CD4-positive, alpha-beta memory T cell (primary cell): ENCODE measurements around the gene GDPD2. TPM values are rescaled to one million over a fixed set of nuclear protein-coding genes. Genes with fewer than 3 reads are reported as not detected.

Experiments
- CTCF ChIA-PET: fragments of 350-600 bp; sonication (Branson Sonifier 250); formaldehyde crosslinking; loops from one replicate; lab custom pipeline; 2021; ENCODE audit warnings: inconsistent platforms; ENCODE audit not compliant: partially characterized antibody; lab: Charles Lee
- POLR2A ChIA-PET: fragments of 350-600 bp; sonication (Branson Sonifier 250); formaldehyde crosslinking; loops from one replicate; lab custom pipeline; 2021; ENCODE audit not compliant: partially characterized antibody; lab: Charles Lee
- DNase-seq, 5 donors: peaks; one replicate each; pipeline versions ENCODE4 v3.0.0 to v3.0.0-alpha.2; 2020 to 2022; ENCODE audit warnings: mixed read lengths in 1 of 5
- H3K27ac ChIP-seq: one replicate; pipeline ENCODE4 v1.7.0; 2013; ENCODE audit warnings: low read depth, low read length
- H3K27me3 ChIP-seq: 2 replicates; pipeline ENCODE4 v1.7.0; 2013; ENCODE audit warnings: mild to moderate bottlenecking, low read length, moderate library complexity; ENCODE audit not compliant: insufficient read depth
- H3K36me3 ChIP-seq: 2 replicates; pipeline ENCODE4 v1.7.0; 2013; ENCODE audit warnings: mild to moderate bottlenecking, low read length, moderate library complexity; ENCODE audit not compliant: insufficient read depth
- H3K4me1 ChIP-seq: 2 replicates; pipeline ENCODE4 v1.7.0; 2013; ENCODE audit warnings: mild to moderate bottlenecking, low read length, moderate library complexity; ENCODE audit not compliant: insufficient read depth
- H3K4me3 ChIP-seq, 2 donors: one replicate each; pipeline ENCODE4 v1.7.0; 2013; ENCODE audit warnings: low read length in 2 of 2, mild to moderate bottlenecking in 1 of 2
- H3K9me3 ChIP-seq, 2 donors: one replicate each; pipeline ENCODE4 v1.7.0; 2013; ENCODE audit warnings: low read length in 2 of 2, control low read depth in 1 of 2; ENCODE audit not compliant: control insufficient read depth in 1 of 2
- H3K27ac Mint-ChIP-seq, 7 donors: one replicate each; pipeline ENCODE4 v1.8.0; 2020 to 2021; ENCODE audit warnings: mixed read lengths in 7 of 7, mild to moderate bottlenecking in 6 of 7, inconsistent platforms in 3 of 7, moderate library complexity in 3 of 7
- H3K27me3 Mint-ChIP-seq, 2 donors: one replicate each; pipeline ENCODE4 v1.8.0; 2020 to 2021; ENCODE audit warnings: mixed read lengths in 2 of 2
- H3K36me3 Mint-ChIP-seq, 2 donors: one replicate each; pipeline ENCODE4 v1.8.0; 2020 to 2021; ENCODE audit warnings: mixed read lengths in 2 of 2, inconsistent platforms in 1 of 2, mild to moderate bottlenecking in 1 of 2
- H3K4me1 Mint-ChIP-seq, 4 donors: one replicate each; pipeline ENCODE4 v1.8.0; 2020 to 2021; ENCODE audit warnings: mixed read lengths in 4 of 4, mild to moderate bottlenecking in 1 of 4
- H3K4me3 Mint-ChIP-seq, 8 donors: one replicate each; pipeline ENCODE4 v1.8.0; 2020 to 2021; ENCODE audit warnings: mixed read lengths in 8 of 8, mild to moderate bottlenecking in 7 of 8, moderate library complexity in 6 of 8, inconsistent platforms in 3 of 8
- H3K9me3 Mint-ChIP-seq, 8 donors: one replicate each; pipeline ENCODE4 v1.8.0; 2020 to 2021; ENCODE audit warnings: mixed read lengths in 8 of 8, mild to moderate bottlenecking in 5 of 8, inconsistent platforms in 3 of 8, moderate library complexity in 1 of 8
- intact Hi-C: fragments of 100-400 bp; cut with micrococcal nuclease; formaldehyde crosslinking; loops from one replicate; pipeline ENCODE4 v1.15.1; 2023
- polyA plus RNA-seq, 2 donors: library from polyadenylated mRNA; unstranded; fragments of 300-500 nt; fragmentation: Illumina TruSeq; gene quantifications; one replicate each; pipeline ENCODE4 v1.2.3, GENCODE V29; 2021
- total RNA-seq, 2 experiments: library from RNA; stranded (reverse); gene quantifications; one replicate each; pipeline ENCODE4 v1.2.3, GENCODE V29; 2021

The GDPD2 gene
- total and polyA plus RNA-seq, 4 experiments from 2014 or later: not detected

DNA sequence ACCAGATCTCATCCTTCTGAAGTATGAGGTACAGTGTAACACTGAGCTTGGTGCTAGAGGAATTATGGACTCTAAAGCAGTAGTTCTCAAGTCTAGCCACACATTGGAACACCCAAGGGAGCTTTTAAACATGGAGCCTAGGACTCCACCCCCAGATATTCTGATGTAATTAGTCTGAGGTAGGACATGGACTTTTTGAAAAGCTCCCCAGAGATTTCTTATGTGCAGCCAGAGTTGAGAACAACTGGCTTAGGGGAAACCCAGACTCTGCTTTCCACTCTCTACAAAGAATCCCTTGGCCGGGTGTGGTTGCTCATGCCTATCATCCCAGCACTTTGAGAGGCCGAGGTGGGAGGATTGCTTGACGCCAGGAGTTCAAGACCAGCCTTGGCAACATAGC lies 11.6 kb upstream of the GDPD2 start:
- Mint-ChIP-seq H3K36me3 (no peaks in the 10 kb centered on the region), H3K4me3 (no peak overlapping the region), H3K27me3 (no peaks in the 10 kb centered on the region), H3K27ac (no peak overlapping the region), H3K4me1 (no peaks in the 10 kb centered on the region), H3K9me3 (no peaks in the 10 kb centered on the region)
- intact Hi-C loops: no loop called here
- Histone ChIP-seq H3K4me1 (no peaks in the 10 kb centered on the region), H3K4me3 (no peak overlapping the region), H3K27me3 (no peaks in the 10 kb centered on the region), H3K9me3 (no peaks in the 10 kb centered on the region), H3K27ac (no peak overlapping the region), H3K36me3 (no peaks in the 10 kb centered on the region)
- POLR2A ChIA-PET: no interaction called here
- DNase-seq: no peak
- CTCF ChIA-PET: no interaction called here

DNA sequence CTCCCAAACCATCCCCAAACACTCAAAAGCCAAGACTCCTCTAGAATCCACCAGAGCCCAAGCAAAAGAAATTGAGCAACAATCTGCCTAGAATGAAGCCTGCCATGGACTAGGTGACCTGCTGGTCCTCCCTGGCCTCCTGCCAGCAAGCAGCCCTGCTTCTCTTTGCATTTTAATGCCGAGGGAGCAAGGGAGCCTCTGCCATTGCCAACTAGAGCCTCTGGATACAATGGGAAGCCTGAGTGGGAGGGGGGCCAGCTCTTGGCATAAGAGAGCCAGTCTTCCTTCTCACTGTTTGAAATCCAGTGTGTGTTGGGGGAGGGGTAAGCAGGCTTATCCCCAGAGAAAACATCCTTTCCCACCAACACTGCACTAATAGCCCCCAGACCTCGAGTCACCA lies 1.5 kb upstream of the GDPD2 start:
- H3K36me3 ChIP-seq: no peaks in the 10 kb centered on the region
- H3K27me3 ChIP-seq: no peaks in the 10 kb centered on the region
- no peak overlapping the region for H3K27ac ChIP-seq
- no peak for DNase-seq
- H3K4me3 ChIP-seq: no peak overlapping the region
- no peaks in the 10 kb centered on the region for H3K4me1 ChIP-seq
- Mint-ChIP-seq H3K27ac (no peak overlapping the region), H3K27me3 (no peaks in the 10 kb centered on the region), H3K36me3 (no peaks in the 10 kb centered on the region), H3K4me1 (no peaks in the 10 kb centered on the region), H3K4me3 (no peak overlapping the region), H3K9me3 (no peaks in the 10 kb centered on the region)
- ChIA-PET CTCF (no interaction called here), POLR2A (no interaction called here)
- no peaks in the 10 kb centered on the region for H3K9me3 ChIP-seq
- intact Hi-C loops: no loop called here

DNA sequence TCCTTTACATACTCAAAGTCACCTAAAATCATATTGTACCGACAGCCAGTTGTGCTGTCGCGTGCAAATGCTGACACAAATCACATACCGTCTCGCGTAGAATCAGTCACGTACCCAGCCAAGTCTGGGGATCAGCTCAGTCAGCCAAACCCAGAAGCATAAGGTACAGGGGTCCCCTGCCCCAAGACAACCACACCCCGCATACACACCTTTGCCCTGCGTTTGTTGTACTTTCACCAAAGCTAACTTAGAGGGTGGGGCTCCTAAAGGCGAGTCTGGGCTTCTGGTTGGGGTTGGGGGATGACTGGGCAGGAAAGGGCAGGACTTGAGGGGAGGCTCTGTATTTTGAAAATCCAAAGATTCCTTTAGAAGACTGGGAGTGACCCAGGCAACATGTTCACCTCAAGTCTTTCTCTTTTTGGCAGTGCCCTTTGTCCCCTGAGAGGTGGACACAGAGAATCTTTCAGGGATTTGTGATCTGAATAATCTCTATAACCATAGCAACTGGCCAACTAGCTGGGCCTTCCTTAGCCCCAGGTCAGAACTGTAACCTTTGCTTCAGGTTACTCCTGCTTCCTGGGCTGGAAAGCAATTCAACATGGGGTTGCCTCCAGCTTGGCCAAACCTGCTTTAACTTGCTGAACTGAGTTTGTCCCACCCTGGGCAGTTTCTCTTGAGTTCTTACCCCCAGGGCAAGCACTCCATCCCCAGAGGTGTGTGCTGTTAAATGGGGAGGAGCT lies 992 bp downstream of the GDPD2 start:
- H3K4me1 ChIP-seq: no peaks in the 10 kb centered on the region
- no peaks in the 10 kb centered on the region for H3K36me3 Mint-ChIP-seq
- no peaks in the 10 kb centered on the region for H3K9me3 Mint-ChIP-seq
- ChIA-PET POLR2A (no interaction called here), CTCF (interaction anchor here (0.8 kb wide), 1 partner anchor 10 kb away, joined by 3 read pairs; no protein-coding TSS in a partner anchor)
- no peak overlapping the region for H3K27ac ChIP-seq
- H3K9me3 ChIP-seq: no peaks in the 10 kb centered on the region
- H3K27me3 ChIP-seq: no peaks in the 10 kb centered on the region
- H3K4me3 ChIP-seq: no peak overlapping the region
- H3K36me3 ChIP-seq: no peaks in the 10 kb centered on the region
- intact Hi-C loops: no loop called here
- H3K27ac Mint-ChIP-seq: no peak overlapping the region
- H3K4me1 Mint-ChIP-seq: no peaks in the 10 kb centered on the region
- peaks cover 0 to 2% of the 10 kb centered on the region in 2 donors for H3K27me3 Mint-ChIP-seq
- H3K4me3 Mint-ChIP-seq: no peak overlapping the region
- no peak for DNase-seq

DNA sequence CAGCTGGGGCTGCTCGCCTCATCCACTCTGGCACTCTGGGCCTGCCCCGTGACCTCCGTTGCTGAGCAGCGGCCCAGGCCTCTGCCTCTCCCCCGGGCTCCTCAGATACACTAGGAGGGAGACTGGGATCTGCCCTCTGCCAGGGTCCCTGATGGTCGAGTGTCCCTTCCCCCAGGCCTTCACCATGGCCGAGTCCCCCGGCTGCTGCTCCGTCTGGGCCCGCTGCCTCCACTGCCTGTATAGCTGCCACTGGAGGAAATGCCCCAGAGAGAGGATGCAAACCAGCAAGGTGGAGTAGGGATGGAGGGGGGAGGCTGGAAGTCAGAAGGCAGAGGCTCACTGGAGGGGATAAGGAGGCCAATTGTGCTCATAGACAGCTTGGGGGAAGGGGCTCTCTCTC lies 1.7 kb downstream of the GDPD2 start:
- no peak overlapping the region for H3K27ac ChIP-seq
- no peaks in the 10 kb centered on the region for H3K36me3 ChIP-seq
- no peaks in the 10 kb centered on the region for H3K4me1 Mint-ChIP-seq
- no peak overlapping the region for H3K27ac Mint-ChIP-seq
- CTCF ChIA-PET: no interaction called here
- no peaks in the 10 kb centered on the region for H3K27me3 ChIP-seq
- intact Hi-C loops: no loop called here
- no peaks in the 10 kb centered on the region for H3K4me1 ChIP-seq
- no peak overlapping the region for H3K4me3 Mint-ChIP-seq
- H3K9me3 Mint-ChIP-seq: no peaks in the 10 kb centered on the region
- POLR2A ChIA-PET: no interaction called here
- no peaks in the 10 kb centered on the region for H3K9me3 ChIP-seq
- DNase-seq: no peak
- H3K36me3 Mint-ChIP-seq: no peaks in the 10 kb centered on the region
- H3K4me3 ChIP-seq: no peak overlapping the region
- peaks cover 0 to 2% of the 10 kb centered on the region in 2 donors for H3K27me3 Mint-ChIP-seq

DNA sequence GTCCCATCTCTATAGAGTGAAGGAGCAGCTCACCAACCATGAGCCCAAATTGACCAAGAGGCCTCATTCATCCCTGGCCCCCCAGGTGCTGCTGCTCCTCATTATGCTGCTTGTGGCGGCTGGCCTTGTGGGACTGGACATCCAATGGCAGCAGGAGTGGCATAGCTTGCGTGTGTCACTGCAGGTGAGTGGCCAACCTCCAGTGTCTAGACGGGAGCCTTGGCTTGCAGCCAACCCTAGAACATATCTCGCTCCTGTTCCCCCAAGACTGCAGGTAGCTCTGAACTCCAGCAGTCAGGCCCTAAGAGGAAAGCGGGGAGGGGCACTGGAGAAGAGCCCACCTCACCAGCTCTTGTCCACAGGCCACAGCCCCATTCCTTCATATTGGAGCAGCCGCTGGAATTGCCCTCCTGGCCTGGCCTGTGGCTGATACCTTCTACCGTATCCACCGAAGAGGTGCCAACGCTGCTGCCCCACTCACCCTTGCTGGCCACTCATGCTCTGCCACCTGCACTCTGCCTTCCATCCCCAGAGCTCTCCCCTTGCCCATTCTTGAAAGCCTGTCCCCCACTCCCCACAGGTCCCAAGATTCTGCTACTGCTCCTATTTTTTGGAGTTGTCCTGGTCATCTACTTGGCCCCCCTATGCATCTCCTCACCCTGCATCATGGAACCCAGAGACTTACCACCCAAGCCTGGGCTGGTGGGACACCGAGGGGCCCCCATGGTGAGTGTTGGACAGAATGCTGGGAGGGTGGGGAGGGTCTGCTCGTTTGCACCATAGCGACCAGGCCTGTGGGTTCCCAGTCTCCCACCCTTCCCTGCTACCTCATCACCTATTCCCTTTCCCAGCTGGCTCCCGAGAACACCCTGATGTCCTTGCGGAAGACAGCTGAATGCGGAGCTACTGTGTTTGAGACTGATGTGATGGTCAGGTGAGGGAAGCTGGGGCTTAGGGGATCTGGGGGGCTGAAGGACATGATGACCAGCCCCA lies 3.5 kb downstream of the GDPD2 start:
- H3K4me3 Mint-ChIP-seq: no peak overlapping the region
- Histone ChIP-seq H3K4me1 (no peaks in the 10 kb centered on the region), H3K27ac (no peak overlapping the region), H3K36me3 (no peaks in the 10 kb centered on the region), H3K27me3 (no peaks in the 10 kb centered on the region), H3K4me3 (no peak overlapping the region), H3K9me3 (no peaks in the 10 kb centered on the region)
- no peaks in the 10 kb centered on the region for H3K4me1 Mint-ChIP-seq
- DNase-seq: no peak
- H3K36me3 Mint-ChIP-seq: no peaks in the 10 kb centered on the region
- H3K27me3 Mint-ChIP-seq: peaks cover 0 to 2% of the 10 kb centered on the region in 2 donors
- POLR2A ChIA-PET: no interaction called here
- H3K27ac Mint-ChIP-seq: no peak overlapping the region
- intact Hi-C loops: no loop called here
- no peaks in the 10 kb centered on the region for H3K9me3 Mint-ChIP-seq
- CTCF ChIA-PET: no interaction called here

DNA sequence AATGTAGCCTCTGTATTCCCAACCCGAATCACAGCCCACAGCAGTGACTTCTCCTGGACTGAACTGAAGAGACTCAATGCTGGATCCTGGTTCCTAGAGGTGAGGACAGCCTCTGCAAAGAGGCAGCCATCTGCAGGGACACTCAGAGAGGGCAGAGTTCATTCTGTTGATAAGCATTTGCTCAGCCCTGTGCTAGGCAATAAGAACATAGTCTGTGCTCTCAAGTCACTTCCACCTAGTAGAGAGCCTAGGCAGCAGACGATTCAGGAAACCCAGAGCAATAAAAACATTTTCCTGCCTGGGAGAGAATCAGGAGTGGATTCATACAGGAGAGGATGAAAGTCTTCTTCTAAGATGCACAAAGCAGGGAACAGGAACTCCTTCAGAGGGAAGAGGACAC lies 4.3 kb downstream of the GDPD2 start:
- Histone ChIP-seq H3K27ac (no peak overlapping the region), H3K4me1 (no peaks in the 10 kb centered on the region), H3K27me3 (no peaks in the 10 kb centered on the region), H3K4me3 (no peak overlapping the region), H3K9me3 (no peaks in the 10 kb centered on the region), H3K36me3 (no peaks in the 10 kb centered on the region)
- Mint-ChIP-seq H3K27ac (no peak overlapping the region), H3K4me3 (no peak overlapping the region), H3K36me3 (no peaks in the 10 kb centered on the region), H3K9me3 (no peaks in the 10 kb centered on the region), H3K4me1 (no peaks in the 10 kb centered on the region), H3K27me3 (peaks cover 0 to 2% of the 10 kb centered on the region in 2 donors)
- ChIA-PET CTCF (no interaction called here), POLR2A (no interaction called here)
- intact Hi-C loops: no loop called here
- no peak for DNase-seq

DNA sequence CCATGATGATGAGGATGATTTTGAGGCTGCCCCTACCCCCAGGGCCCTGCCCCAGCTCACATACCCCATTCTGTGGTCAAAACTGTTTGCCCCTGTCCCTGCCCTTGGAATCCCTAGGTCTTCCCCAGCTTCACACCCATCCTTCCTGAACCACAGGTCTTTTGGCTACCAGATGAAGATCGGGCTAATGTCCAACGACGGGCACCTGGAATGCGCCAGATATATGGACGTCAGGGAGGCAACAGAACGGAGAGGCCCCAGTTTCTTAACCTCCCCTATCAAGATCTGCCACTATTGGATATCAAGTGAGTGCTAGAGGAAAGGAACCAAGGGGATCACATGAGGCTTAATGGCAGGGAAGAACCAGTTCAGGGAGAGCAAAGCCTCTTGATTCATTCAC lies 6.6 kb downstream of the GDPD2 start:
- Histone ChIP-seq H3K4me3 (no peak overlapping the region), H3K4me1 (peaks cover 7% of the 10 kb centered on the region), H3K27ac (no peak overlapping the region), H3K36me3 (no peaks in the 10 kb centered on the region), H3K27me3 (no peaks in the 10 kb centered on the region), H3K9me3 (no peaks in the 10 kb centered on the region)
- ChIA-PET CTCF (no interaction called here), POLR2A (no interaction called here)
- Mint-ChIP-seq H3K4me3 (no peak overlapping the region), H3K36me3 (peaks cover 0 to 3% of the 10 kb centered on the region in 2 donors), H3K27me3 (peaks cover 0 to 2% of the 10 kb centered on the region in 2 donors), H3K4me1 (peaks cover 2 to 13% (median 7%) of the 10 kb centered on the region in 4 donors), H3K27ac (no peak overlapping the region), H3K9me3 (no peaks in the 10 kb centered on the region)
- intact Hi-C loops: loop anchor here (5.0 to 10.0 kb wide), 3 partner anchors 105 to 937 kb away; partner anchors contain the start of gene KIF4A
- DNase-seq: no peak
